HepG2 (cell line): ENCODE data around the gene NFIC. TPM values are rescaled to one million over a fixed set of nuclear protein-coding genes. Genes with fewer than 3 reads are reported as not detected.

ENCODE experiments used
- AGO2 ChIP-seq: fragments of 200-400 bp; formaldehyde crosslinking; optimal IDR thresholded peaks from 2 replicates; pipeline ENCODE3; 2017; ENCODE audit warnings: mild to moderate bottlenecking, low read depth, low read length, moderate library complexity
- HNRNPL ChIP-seq: fragments of 200-400 bp; formaldehyde crosslinking; IDR thresholded peaks from 2 replicates; pipeline ENCODE4 v1.6.1; 2017; ENCODE audit warnings: mild to moderate bottlenecking, low read depth, low read length
- KDM1A ChIP-seq: IDR thresholded peaks from 2 replicates; pipeline ENCODE4 v1.6.1; 2016; ENCODE audit warnings: missing compliant biosample characterization
- LCORL ChIP-seq, 2 experiments: fragments of 450-650 bp in 1 of 2; sonication (generic) in 1 of 2; formaldehyde crosslinking in 1 of 2; IDR thresholded peaks; 2 replicates each; pipeline versions ENCODE4 v1.5.0 to v1.6.1; 2017 to 2020; ENCODE audit warnings: antibody characterized with exemption in 1 of 2, missing genetic modification reagents in 1 of 2
- MAFF ChIP-seq: IDR thresholded peaks from 2 replicates; pipeline ENCODE4 v1.6.1; 2011; ENCODE audit warnings: low read depth, low read length, improper control_type of control experiment
- MAZ ChIP-seq, 2 experiments: sonication (generic) in 1 of 2; formaldehyde crosslinking in 1 of 2; IDR thresholded peaks; 2 replicates each; pipeline versions ENCODE4 v1.5.0 to v1.6.1; 2012 to 2020; ENCODE audit warnings: low read depth in 2 of 2, mild to moderate bottlenecking in 2 of 2, borderline replicate concordance in 1 of 2, improper control_type of control experiment in 1 of 2, low read length in 1 of 2, missing genetic modification reagents in 1 of 2, moderate library complexity in 1 of 2
- MYC ChIP-seq: sonication (generic); formaldehyde crosslinking; IDR thresholded peaks from 2 replicates; pipeline ENCODE4 v1.9.0; 2021; ENCODE audit warnings: missing genetic modification reagents, borderline replicate concordance
- PHF8 ChIP-seq: sonication (generic); formaldehyde crosslinking; IDR thresholded peaks from 2 replicates; pipeline ENCODE4 v1.5.0; 2020; ENCODE audit warnings: missing genetic modification reagents
- PLRG1 ChIP-seq: fragments of 450-650 bp; conservative IDR thresholded peaks from 2 replicates; pipeline ENCODE4 v1.6.1; 2016
- PRPF4 ChIP-seq: fragments of 200-400 bp; formaldehyde crosslinking; IDR thresholded peaks from 2 replicates; pipeline ENCODE4 v1.6.1; 2016; ENCODE audit warnings: low read length, low read depth; ENCODE audit not compliant: poor library complexity, severe bottlenecking
- SIX4 ChIP-seq: sonication (generic); formaldehyde crosslinking; IDR thresholded peaks from 2 replicates; pipeline ENCODE4 v1.4.0; 2020; ENCODE audit warnings: missing genetic modification reagents
- SOX13 ChIP-seq, 3 experiments: fragments of 450-650 bp in 1 of 3; sonication (generic) in 1 of 3; formaldehyde crosslinking in 1 of 3; IDR thresholded peaks in 2 of 3; conservative IDR thresholded peaks in 1 of 3; 2 replicates each; pipeline versions ENCODE4 v1.5.0 to v1.6.1; 2016 to 2020; ENCODE audit warnings: antibody characterized with exemption in 1 of 3, mild to moderate bottlenecking in 1 of 3, missing compliant biosample characterization in 1 of 3, missing genetic modification reagents in 1 of 3, moderate library complexity in 1 of 3
- YY1 ChIP-seq: IDR thresholded peaks from 2 replicates; pipeline ENCODE4 v1.6.1; 2011; ENCODE audit warnings: low read length, low read depth, moderate library complexity, mild to moderate bottlenecking; ENCODE audit not compliant: insufficient read depth, insufficient replicate concordance
- ZFY ChIP-seq: sonication (generic); formaldehyde crosslinking; IDR thresholded peaks from 2 replicates; pipeline ENCODE4 v1.4.0; 2020; ENCODE audit warnings: missing genetic modification reagents
- ZNF382 ChIP-seq: sonication (generic); formaldehyde crosslinking; IDR thresholded peaks from 2 replicates; pipeline ENCODE4 v1.5.0; 2020; ENCODE audit warnings: missing genetic modification reagents, mild to moderate bottlenecking, borderline replicate concordance
- ZNF790 ChIP-seq: sonication (generic); formaldehyde crosslinking; IDR thresholded peaks from 2 replicates; pipeline ENCODE4 v1.8.0; 2022; ENCODE audit warnings: missing genetic modification reagents, mild to moderate bottlenecking, borderline replicate concordance
- ZSCAN30 ChIP-seq: sonication (generic); formaldehyde crosslinking; IDR thresholded peaks from 2 replicates; pipeline ENCODE4 v1.5.0; 2020; ENCODE audit warnings: mild to moderate bottlenecking, missing genetic modification reagents
- polyA plus RNA-seq, 8 experiments: library from polyadenylated mRNA; depleted of rRNA in 3 of 8; stranded (reverse) in 7 of 8; unstranded in 1 of 8; fragments of >200 nt; fragmentation: Illumina TruSeq in 4 of 8; extraction: Trizol in 4 of 8; gene quantifications; 2 replicates each; pipeline versions ENCODE4 v1.2.1 to v1.2.3, GENCODE V29; 2011 to 2016; ENCODE audit warnings: low read depth in 4 of 8, missing spikeins in 1 of 8, mixed read lengths in 1 of 8; ENCODE audit not compliant: insufficient read depth in 1 of 8
- total RNA-seq, 5 experiments: library from RNA; depleted of rRNA; stranded (reverse); fragments of >200 nt; fragmentation: Illumina TruSeq; extraction: Trizol; gene quantifications; 2 replicates each; pipeline ENCODE4 v1.2.3, GENCODE V29; 2016; ENCODE audit warnings: low read depth in 1 of 5
- TF ChIP-seq, protein P1 (sequence below): sonication (generic); formaldehyde crosslinking; IDR thresholded peaks from 2 replicates; pipeline ENCODE4 v1.4.0; 2020; ENCODE audit warnings: missing genetic modification reagents
- TF ChIP-seq, protein P2 (sequence below): sonication (generic); formaldehyde crosslinking; IDR thresholded peaks from 2 replicates; pipeline ENCODE4 v1.8.0; 2022; ENCODE audit warnings: low read depth, missing genetic modification reagents
- TF ChIP-seq, protein P3 (sequence below): sonication (generic); formaldehyde crosslinking; IDR thresholded peaks from 2 replicates; pipeline ENCODE4 v1.4.0; 2020; ENCODE audit warnings: missing genetic modification reagents
- TF ChIP-seq, protein P4 (sequence below): IDR thresholded peaks from 2 replicates; pipeline ENCODE4 v1.6.1; 2012; ENCODE audit warnings: low read depth, low read length, improper control_type of control experiment

The NFIC gene
- total and polyA plus RNA-seq, 2 of the 13 experiments (the other 11 are each of a cell fraction or from before 2014, with no cell fraction given) = 1.3 to 2.5 TPM

DNA sequence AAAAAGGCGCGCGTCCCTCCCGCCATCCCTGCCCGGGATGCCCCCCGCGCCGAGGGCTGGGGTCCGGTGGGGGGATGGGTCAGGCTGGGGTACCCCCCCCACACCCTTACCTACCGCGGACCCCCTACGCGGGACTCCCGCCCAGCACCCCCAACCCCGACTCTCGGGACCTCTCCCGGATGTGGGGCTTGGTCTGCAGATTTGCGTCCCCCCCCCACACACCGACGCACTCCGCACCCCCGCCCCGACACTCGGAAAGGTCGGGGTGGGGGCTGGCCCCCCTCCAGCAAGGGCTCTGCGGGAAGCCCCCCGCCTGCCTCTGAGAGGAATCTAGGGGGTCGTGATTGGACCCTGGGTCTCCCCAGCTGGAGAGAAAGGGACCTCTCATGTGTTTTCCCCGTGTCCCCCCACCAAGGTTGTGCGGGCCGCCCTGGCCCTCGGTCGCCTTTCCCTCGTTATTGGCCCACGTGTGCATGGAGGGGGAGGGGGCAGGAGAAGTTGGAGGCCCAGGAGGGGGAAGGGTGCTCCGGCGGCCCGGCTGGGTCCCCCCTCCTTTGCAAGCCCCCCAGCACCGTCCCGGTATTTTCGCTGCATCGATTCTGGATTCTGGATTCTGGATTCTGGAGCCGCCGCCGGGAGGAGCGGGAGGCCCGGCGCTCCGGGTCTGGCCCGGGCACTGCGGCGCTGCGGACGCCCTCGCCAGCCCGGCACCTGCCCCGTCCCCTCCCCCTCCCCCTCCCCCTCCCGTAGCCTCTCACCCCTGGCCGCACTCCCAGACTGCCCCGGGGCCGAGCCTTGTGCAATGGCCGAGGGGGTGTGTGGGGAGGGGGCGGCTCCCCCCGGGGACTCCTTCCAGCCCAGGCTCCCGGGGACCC lies 607 bp downstream of the NFIC start (continued):
- TF ChIP-seq, protein P1, sequence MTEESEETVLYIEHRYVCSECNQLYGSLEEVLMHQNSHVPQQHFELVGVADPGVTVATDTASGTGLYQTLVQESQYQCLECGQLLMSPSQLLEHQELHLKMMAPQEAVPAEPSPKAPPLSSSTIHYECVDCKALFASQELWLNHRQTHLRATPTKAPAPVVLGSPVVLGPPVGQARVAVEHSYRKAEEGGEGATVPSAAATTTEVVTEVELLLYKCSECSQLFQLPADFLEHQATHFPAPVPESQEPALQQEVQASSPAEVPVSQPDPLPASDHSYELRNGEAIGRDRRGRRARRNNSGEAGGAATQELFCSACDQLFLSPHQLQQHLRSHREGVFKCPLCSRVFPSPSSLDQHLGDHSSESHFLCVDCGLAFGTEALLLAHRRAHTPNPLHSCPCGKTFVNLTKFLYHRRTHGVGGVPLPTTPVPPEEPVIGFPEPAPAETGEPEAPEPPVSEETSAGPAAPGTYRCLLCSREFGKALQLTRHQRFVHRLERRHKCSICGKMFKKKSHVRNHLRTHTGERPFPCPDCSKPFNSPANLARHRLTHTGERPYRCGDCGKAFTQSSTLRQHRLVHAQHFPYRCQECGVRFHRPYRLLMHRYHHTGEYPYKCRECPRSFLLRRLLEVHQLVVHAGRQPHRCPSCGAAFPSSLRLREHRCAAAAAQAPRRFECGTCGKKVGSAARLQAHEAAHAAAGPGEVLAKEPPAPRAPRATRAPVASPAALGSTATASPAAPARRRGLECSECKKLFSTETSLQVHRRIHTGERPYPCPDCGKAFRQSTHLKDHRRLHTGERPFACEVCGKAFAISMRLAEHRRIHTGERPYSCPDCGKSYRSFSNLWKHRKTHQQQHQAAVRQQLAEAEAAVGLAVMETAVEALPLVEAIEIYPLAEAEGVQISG = 0 out of 2 replicates have a peak, but pooled peaks have one; percentile 17
- TF ChIP-seq SIX4 (CRISPR knock-in tag) (no peak), HNRNPL (0 out of 2 replicates have a peak, but pooled peaks have one; percentile 9), SOX13 (IDR thresholded peaks at IDR 0.05) (no peak), SOX13 (CRISPR knock-in tag; conservative IDR thresholded peaks at IDR 0.05 in 1 of 2, IDR thresholded peaks at IDR 0.05 in 1 of 2) (no peak), ZSCAN30 (CRISPR knock-in tag) (no peak), MAZ (IDR thresholded peaks at IDR 0.05; ENCODE audit: borderline replicate concordance, low read depth, low read length) (no peak), MAZ (CRISPR knock-in tag; IDR thresholded peaks at IDR 0.05; ENCODE audit: low read depth) (0 out of 2 replicates have a peak, but pooled peaks have one; percentile 19), MAFF (no peak), PRPF4 (peak; percentile 74), LCORL (IDR thresholded peaks at IDR 0.05) (no peak), LCORL (CRISPR knock-in tag; IDR thresholded peaks at IDR 0.05) (no peak), AGO2 (no peak), KDM1A (CRISPR knock-in tag) (no peak), YY1 (no peak), PHF8 (CRISPR knock-in tag) (no peak), ZNF790 (CRISPR knock-in tag) (no peak), PLRG1 (no peak), ZNF382 (CRISPR knock-in tag) (no peak), ZFY (CRISPR knock-in tag) (peak; percentile 17; the same call in 1 of the 2 replicates), MYC (CRISPR knock-in tag) (peak; percentile 62; the same call in 1 of the 2 replicates)
- TF ChIP-seq, protein P2, sequence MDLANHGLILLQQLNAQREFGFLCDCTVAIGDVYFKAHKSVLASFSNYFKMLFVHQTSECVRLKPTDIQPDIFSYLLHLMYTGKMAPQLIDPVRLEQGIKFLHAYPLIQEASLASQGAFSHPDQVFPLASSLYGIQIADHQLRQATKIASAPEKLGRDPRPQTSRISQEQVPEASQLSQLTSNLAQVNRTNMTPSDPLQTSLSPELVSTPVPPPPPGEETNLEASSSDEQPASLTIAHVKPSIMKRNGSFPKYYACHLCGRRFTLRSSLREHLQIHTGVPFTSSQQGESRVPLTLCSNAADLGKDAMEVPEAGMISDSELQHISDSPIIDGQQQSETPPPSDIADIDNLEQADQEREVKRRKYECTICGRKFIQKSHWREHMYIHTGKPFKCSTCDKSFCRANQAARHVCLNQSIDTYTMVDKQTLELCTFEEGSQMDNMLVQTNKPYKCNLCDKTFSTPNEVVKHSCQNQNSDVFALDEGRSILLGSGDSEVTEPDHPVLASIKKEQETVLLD (CRISPR knock-in tag) = no peak
- TF ChIP-seq, protein P3, sequence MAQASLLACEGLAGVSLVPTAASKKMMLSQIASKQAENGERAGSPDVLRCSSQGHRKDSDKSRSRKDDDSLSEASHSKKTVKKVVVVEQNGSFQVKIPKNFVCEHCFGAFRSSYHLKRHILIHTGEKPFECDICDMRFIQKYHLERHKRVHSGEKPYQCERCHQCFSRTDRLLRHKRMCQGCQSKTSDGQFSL (CRISPR knock-in tag) = 0 out of 2 replicates have a peak, but pooled peaks have one; percentile 13
- TF ChIP-seq, protein P4, sequence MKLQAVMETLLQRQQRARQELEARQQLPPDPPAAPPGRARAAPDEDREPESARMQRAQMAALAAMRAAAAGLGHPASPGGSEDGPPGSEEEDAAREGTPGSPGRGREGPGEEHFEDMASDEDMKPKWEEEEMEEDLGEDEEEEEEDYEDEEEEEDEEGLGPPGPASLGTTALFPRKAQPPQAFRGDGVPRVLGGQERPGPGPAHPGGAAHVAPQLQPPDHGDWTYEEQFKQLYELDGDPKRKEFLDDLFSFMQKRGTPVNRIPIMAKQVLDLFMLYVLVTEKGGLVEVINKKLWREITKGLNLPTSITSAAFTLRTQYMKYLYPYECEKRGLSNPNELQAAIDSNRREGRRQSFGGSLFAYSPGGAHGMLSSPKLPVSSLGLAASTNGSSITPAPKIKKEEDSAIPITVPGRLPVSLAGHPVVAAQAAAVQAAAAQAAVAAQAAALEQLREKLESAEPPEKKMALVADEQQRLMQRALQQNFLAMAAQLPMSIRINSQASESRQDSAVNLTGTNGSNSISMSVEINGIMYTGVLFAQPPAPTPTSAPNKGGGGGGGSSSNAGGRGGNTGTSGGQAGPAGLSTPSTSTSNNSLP = no peak
